Measurements from ENCODE around the gene ANXA2.
"Not testable (repeated sequence)": the region's sequence is repeated elsewhere in the genome, so short reads cannot be mapped to it uniquely, and the experiment has no call there.

The ANXA2 gene

GRCh38 chr15:60408463-60408981 is 10.7 kb upstream of the ANXA2 start:
- DNase-seq (ENCODE audit: low spot score), result peak; percentile 72

GRCh38 chr15:60407415-60407805 is 9.6 kb upstream of the ANXA2 start:
- DNase-seq (ENCODE audit: low spot score), result peak; percentile 68

GRCh38 chr15:60406513-60407414 is 9.0 kb upstream of the ANXA2 start:
- no peak for DNase-seq (ENCODE audit: low spot score)

GRCh38 chr15:60405399-60405798 is 7.6 kb upstream of the ANXA2 start:
- no peak for DNase-seq (ENCODE audit: low spot score)

- DNase-seq (ENCODE audit: low spot score), result not testable (repeated sequence)
Measured at GRCh38 chr15:60404351-60404750, 6.6 kb upstream of the ANXA2 start.

- DNase-seq (ENCODE audit: low spot score), result no peak
Measured at GRCh38 chr15:60400944-60401343, 3.2 kb upstream of the ANXA2 start.

- no peak for DNase-seq (ENCODE audit: low spot score)
Measured at GRCh38 chr15:60399931-60400330, 2.1 kb upstream of the ANXA2 start.

GRCh38 chr15:60399246-60399915 is 1.6 kb upstream of the ANXA2 start:
- no peak for DNase-seq (ENCODE audit: low spot score)

- peak; percentile 85 for DNase-seq (ENCODE audit: low spot score)
Measured at GRCh38 chr15:60396958-60397771, 621 bp downstream of the ANXA2 start.

- no peak for DNase-seq (ENCODE audit: low spot score)
Measured at GRCh38 chr15:60396560-60396957, 1.2 kb downstream of the ANXA2 start.

GRCh38 chr15:60396100-60396499 is 1.7 kb downstream of the ANXA2 start:
- DNase-seq (ENCODE audit: low spot score), result no peak

GRCh38 chr15:60395276-60396011 is 2.3 kb downstream of the ANXA2 start:
- no peak for DNase-seq (ENCODE audit: low spot score)

- DNase-seq (ENCODE audit: low spot score), result peak; percentile 71
Measured at GRCh38 chr15:60394689-60395097, 3.1 kb downstream of the ANXA2 start.

GRCh38 chr15:60392986-60393790 is 4.6 kb downstream of the ANXA2 start:
- DNase-seq (ENCODE audit: low spot score), result peak; percentile 98

- DNase-seq (ENCODE audit: low spot score), result no peak
Measured at GRCh38 chr15:60392601-60392985, 5.2 kb downstream of the ANXA2 start.

GRCh38 chr15:60391722-60392315 is 6.0 kb downstream of the ANXA2 start:
- no peak for DNase-seq (ENCODE audit: low spot score)

GRCh38 chr15:60390871-60391501 is 6.8 kb downstream of the ANXA2 start:
- peak; percentile 75 for DNase-seq (ENCODE audit: low spot score)

- DNase-seq (ENCODE audit: low spot score), result no peak
Measured at GRCh38 chr15:60390231-60390630, 7.6 kb downstream of the ANXA2 start.

GRCh38 chr15:60389261-60390077 is 8.3 kb downstream of the ANXA2 start:
- DNase-seq (ENCODE audit: low spot score), result no peak

All from SW480 (cell line).